ENCODE results near the gene CFAP251. TPM values are rescaled to one million over a fixed set of nuclear protein-coding genes. Genes with fewer than 3 reads are reported as not detected.

The CFAP251 gene
- polyA plus RNA-seq, 3 donors: 0.08 to 0.17 TPM; not detected in 1

DNA sequence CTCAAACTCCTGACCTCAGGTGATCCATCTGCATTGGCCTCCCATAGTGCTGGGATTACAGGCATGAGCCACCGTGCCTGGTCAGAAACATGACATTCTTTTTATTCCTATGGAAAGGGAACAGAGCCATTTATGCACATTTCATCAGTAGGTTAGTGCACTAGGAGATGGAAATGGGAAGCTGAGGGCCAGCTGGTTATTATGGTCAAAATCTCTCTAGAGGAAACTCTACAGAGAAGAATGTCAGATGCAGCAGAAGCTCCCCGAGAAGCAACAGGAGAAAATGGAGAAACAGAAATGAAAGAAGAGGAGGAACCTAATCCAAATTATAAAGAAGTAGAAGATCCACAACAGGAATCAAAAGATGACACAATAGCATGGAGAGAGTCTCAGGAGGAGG, 2.7 kb downstream of the CFAP251 start:
- Histone ChIP-seq H3K4me1 (ENCODE audit: control insufficient read depth in 1 of 2, insufficient read depth in 2 of 2, low read length in 2 of 2) (peaks cover 21 to 23% of the 10 kb centered on the region in 2 donors), H3K27me3 (ENCODE audit: control insufficient read depth in 2 of 2, insufficient read depth in 2 of 2, low read length in 2 of 2) (no peaks in the 10 kb centered on the region), H3K4me3 (replicated peaks in 1 of 3; ENCODE audit: low read depth in 2 of 3, low read length in 3 of 3) (no peak overlapping the region), H3K36me3 (replicated peaks in 1 of 2; ENCODE audit: control insufficient read depth in 1 of 2, insufficient read depth in 2 of 2, low read length in 2 of 2) (peaks cover 12 to 15% of the 10 kb centered on the region in 2 donors), H3K4me2 (replicated peaks; ENCODE audit: extremely low read depth, low read length, poor library complexity, severe bottlenecking) (no peak overlapping the region), H4K20me1 (ENCODE audit: insufficient read depth, low read length) (no peaks in the 10 kb centered on the region), H3K79me2 (ENCODE audit: insufficient read depth, low read length) (no peaks in the 10 kb centered on the region), H3K9me3 (replicated peaks in 1 of 2; ENCODE audit: control insufficient read depth in 1 of 2, insufficient read depth in 1 of 2, low read length in 2 of 2) (no peaks in the 10 kb centered on the region), H2AFZ (ENCODE audit: insufficient read depth, low read depth, low read length, poor library complexity, severe bottlenecking) (no peak overlapping the region), H3K27ac (ENCODE audit: low read depth in 1 of 2, low read length in 2 of 2) (peak overlapping the region in 1 of 2 donors; percentile 50), H3K9ac (ENCODE audit: insufficient read depth, low read length, poor library complexity, severe bottlenecking) (no peak overlapping the region)
- WGBS (ENCODE audit: insufficient coverage): no CpG with 5 or more reads among the region's 2 CpGs
- Mint-ChIP-seq H3K4me1 (peaks cover 22% of the 10 kb centered on the region), H3K9me3 (no peaks in the 10 kb centered on the region), H3K36me3 (peaks cover 13 to 22% of the 10 kb centered on the region in 2 donors), H3K27me3 (ENCODE audit: low read depth in 3 of 3) (peaks cover 0 to 4% (median 3%) of the 10 kb centered on the region in 3 donors), H3K4me3 (peak overlapping the region in 1 of 2 donors; percentile 13), H3K27ac (peak overlapping the region in 6 of 7 donors; percentile 35 to 84 (median 60))
- DNase-seq: peak in 1 of 3 donors; percentile 12
- intact Hi-C loops (cut with micrococcal nuclease): no loop called here
- TF ChIP-seq, protein P1, sequence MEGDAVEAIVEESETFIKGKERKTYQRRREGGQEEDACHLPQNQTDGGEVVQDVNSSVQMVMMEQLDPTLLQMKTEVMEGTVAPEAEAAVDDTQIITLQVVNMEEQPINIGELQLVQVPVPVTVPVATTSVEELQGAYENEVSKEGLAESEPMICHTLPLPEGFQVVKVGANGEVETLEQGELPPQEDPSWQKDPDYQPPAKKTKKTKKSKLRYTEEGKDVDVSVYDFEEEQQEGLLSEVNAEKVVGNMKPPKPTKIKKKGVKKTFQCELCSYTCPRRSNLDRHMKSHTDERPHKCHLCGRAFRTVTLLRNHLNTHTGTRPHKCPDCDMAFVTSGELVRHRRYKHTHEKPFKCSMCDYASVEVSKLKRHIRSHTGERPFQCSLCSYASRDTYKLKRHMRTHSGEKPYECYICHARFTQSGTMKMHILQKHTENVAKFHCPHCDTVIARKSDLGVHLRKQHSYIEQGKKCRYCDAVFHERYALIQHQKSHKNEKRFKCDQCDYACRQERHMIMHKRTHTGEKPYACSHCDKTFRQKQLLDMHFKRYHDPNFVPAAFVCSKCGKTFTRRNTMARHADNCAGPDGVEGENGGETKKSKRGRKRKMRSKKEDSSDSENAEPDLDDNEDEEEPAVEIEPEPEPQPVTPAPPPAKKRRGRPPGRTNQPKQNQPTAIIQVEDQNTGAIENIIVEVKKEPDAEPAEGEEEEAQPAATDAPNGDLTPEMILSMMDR (IDR thresholded peaks at IDR 0.05): no peak

DNA sequence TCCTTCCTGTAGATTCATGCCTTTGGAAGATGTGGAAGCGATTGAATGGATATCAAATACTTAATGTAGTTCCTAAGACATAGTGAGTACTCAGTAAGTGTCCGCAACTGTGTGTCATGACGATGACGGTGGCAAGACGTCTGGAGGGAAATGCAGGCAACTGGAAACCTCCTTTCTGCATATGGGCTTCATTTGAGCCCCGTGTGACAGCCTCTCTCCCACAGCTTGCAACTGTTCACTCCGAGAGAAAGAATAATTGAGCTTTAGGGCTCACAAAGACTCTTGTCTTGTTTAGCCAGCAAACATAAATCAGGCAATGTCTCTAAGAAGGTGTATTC, 6.9 kb downstream of the CFAP251 start:
- WGBS (ENCODE audit: insufficient coverage): 77% methylated on average over 5 of the region's 7 CpGs
- Histone ChIP-seq H3K27ac (ENCODE audit: low read depth in 1 of 2, low read length in 2 of 2) (no peak overlapping the region), H4K20me1 (ENCODE audit: insufficient read depth, low read length) (no peaks in the 10 kb centered on the region), H3K9ac (ENCODE audit: insufficient read depth, low read length, poor library complexity, severe bottlenecking) (no peak overlapping the region), H3K27me3 (ENCODE audit: control insufficient read depth in 2 of 2, insufficient read depth in 2 of 2, low read length in 2 of 2) (no peaks in the 10 kb centered on the region), H3K36me3 (replicated peaks in 1 of 2; ENCODE audit: control insufficient read depth in 1 of 2, insufficient read depth in 2 of 2, low read length in 2 of 2) (no peaks in the 10 kb centered on the region), H3K4me1 (ENCODE audit: control insufficient read depth in 1 of 2, insufficient read depth in 2 of 2, low read length in 2 of 2) (peaks cover 27 to 30% of the 10 kb centered on the region in 2 donors), H2AFZ (ENCODE audit: insufficient read depth, low read depth, low read length, poor library complexity, severe bottlenecking) (no peak overlapping the region), H3K4me2 (replicated peaks; ENCODE audit: extremely low read depth, low read length, poor library complexity, severe bottlenecking) (no peak overlapping the region), H3K4me3 (replicated peaks in 1 of 3; ENCODE audit: low read depth in 2 of 3, low read length in 3 of 3) (no peak overlapping the region), H3K79me2 (ENCODE audit: insufficient read depth, low read length) (no peaks in the 10 kb centered on the region), H3K9me3 (replicated peaks in 1 of 2; ENCODE audit: control insufficient read depth in 1 of 2, insufficient read depth in 1 of 2, low read length in 2 of 2) (no peaks in the 10 kb centered on the region)
- H3K4me3 Mint-ChIP-seq: no peak overlapping the region
- no peak for DNase-seq
- peak overlapping the region in 1 of 7 donors; percentile 3 for H3K27ac Mint-ChIP-seq
- intact Hi-C loops (cut with micrococcal nuclease): no loop called here
- peaks cover 0 to 2% (median 0%) of the 10 kb centered on the region in 7 donors for H3K9me3 Mint-ChIP-seq
- no peaks in the 10 kb centered on the region for H3K36me3 Mint-ChIP-seq
- TF ChIP-seq, protein P1 (IDR thresholded peaks at IDR 0.05): no peak
- peaks cover 0 to 4% (median 3%) of the 10 kb centered on the region in 3 donors for H3K27me3 Mint-ChIP-seq (ENCODE audit: low read depth in 3 of 3)
- peaks cover 30% of the 10 kb centered on the region for H3K4me1 Mint-ChIP-seq

All from CD14-positive monocyte (primary cell).